ENCODE measurements around the gene USO1.

GRCh38 chr4:75830906-75831305 is 106.5 kb downstream of the USO1 start:
- TF ChIP-seq CTCF (IDR thresholded peaks at IDR 0.05) (no peak), POLR2A (IDR thresholded peaks at IDR 0.05) (no peak)
